ENCODE data around the gene RAB35.
"Not testable (repeated sequence)": the region's sequence is repeated elsewhere in the genome, so short reads cannot be mapped to it uniquely, and the experiment has no call there.

The RAB35 gene

DNA sequence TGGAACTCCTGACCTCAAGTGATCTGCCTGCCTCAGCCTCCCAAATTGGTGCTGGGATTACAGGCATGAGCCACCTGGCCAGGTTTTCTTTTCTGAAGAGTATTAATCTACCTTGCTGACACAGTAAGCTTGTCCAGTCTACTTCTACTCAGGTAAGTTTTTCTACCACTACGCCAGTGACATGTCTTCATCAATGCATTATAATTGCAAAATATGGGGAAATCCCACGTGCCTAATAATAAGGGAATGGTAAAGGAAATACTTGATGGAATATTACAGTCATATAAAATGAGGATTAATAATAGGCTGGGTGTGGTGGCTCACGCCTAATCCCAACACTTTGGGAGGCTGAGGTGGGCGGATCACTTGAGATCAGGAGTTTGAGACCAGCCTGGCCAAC lies 62.3 kb downstream of the RAB35 start:
- DNase-seq, result no peak

DNA sequence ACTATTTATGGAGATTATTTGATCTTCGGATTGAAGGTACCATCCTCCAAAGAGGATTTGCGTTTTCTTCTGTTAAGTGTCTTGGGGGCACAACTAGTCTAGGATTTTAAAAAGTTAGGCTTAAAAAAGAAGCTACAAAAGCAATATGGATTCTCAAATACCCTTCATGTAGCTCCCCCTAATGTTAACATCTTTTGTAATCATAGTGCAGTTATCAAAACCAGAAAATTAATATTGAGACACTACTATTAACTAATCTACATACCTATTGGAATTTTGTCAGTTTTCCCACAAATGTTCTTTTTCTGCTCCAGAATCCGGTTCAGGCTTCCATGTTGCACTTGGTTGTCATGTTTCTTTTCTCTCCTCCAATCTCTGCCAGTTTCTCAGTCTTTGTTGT lies 65.0 kb downstream of the RAB35 start:
- DNase-seq, result no peak

DNA sequence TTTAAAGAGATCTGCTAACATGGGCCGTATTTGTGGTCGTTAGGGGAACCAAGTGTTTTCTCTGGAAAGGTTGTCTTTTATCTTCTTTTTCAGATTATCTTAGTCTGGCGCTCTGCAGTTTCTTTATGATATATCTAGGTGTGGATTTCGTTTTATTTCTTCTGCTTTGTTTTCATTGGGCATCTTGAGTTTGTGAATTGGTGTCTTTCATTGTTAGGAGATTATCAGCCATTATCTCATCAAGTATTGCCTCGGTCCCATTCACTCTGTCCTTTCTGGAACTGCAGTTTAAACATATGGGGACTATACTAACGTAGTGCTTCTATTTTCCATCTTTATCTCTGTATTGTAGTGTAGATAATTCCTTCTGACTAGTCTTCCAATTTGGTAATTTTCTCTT lies 67.1 kb downstream of the RAB35 start:
- DNase-seq, result no peak

DNA sequence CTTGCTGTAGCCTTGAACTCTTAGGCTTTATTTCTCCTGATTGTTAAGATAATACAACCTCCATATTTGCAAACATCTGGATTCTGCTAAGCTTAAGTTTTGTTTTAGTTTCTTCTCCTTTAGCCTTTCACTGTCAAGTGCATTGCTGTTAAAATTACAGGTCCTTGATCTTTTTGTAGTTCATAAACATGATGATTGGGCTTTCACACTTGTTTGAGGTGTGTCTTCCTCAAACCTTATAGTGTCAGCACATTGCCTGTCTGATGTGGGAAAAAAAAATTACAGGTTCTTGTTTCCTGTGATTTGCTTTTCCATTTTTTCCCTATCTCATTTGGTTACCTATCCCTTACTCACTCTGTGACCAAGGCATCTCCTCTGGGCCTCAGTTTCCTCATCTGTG lies 68.3 kb downstream of the RAB35 start:
- no peak for DNase-seq

DNA sequence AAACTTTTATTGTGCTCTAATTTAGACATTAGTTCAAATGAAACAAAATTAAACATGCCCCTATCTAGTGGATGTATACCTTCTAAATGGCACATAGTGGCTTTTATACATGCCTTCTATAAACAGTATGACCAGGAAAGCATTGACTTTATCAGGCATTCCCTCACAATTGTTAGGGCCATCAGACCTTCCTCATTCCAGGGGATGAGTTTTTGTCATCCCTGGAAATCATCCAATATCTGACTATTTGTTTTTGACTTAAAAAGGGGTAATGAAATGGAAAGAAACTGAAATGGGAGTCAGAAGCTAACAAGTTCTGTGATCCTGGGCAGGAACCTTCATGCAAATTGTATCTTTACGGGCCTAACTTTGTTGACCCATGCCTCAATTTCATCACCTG lies 69.5 kb downstream of the RAB35 start:
- DNase-seq, result no peak

DNA sequence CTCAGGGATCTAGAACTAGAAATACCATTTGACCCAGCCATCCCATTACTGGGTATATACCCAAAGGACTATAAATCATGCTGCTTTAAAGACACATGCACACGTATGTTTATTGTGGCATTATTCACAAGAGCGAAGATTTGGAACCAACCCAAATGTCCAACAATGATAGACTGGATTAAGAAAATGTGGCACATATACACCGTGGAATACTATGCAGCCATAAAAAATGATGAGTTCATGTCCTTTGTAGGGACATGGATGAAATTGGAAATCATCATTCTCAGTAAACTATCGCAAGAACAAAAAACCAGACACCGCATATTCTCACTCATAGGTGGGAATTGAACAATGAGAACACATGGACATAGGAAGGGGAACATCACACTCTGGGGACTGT lies 71.2 kb downstream of the RAB35 start:
- DNase-seq, result not testable (repeated sequence)
